SJSA1 (cell line): Measurements from ENCODE around the gene GALNT11. TPM values are rescaled to one million over a fixed set of nuclear protein-coding genes. Genes with fewer than 3 reads are reported as not detected.
"Not testable (repeated sequence)": the region's sequence is repeated elsewhere in the genome, so short reads cannot be mapped to it uniquely, and the experiment has no call there.

Experiments used
- DNase-seq, 2 experiments: peaks; one replicate each; pipeline ENCODE4 v3.0.0-alpha.2; 2015 to 2020; ENCODE audit warnings: low spot score in 2 of 2, low read depth in 1 of 2
- H3K27ac ChIP-seq: fragments of 250-450 bp; sonication (Bioruptor Pico); 2 replicates; pipeline ENCODE4 v1.5.1; 2020; ENCODE audit warnings: mild to moderate bottlenecking, moderate library complexity
- H3K27me3 ChIP-seq: fragments of 250-450 bp; sonication (Bioruptor Pico); replicated peaks from 2 replicates; pipeline ENCODE4 v1.5.1; 2020; ENCODE audit warnings: mild to moderate bottlenecking, moderate library complexity
- H3K36me3 ChIP-seq: fragments of 250-450 bp; sonication (Bioruptor Pico); 2 replicates; pipeline ENCODE4 v1.5.1; 2020; ENCODE audit warnings: mild to moderate bottlenecking
- H3K4me1 ChIP-seq: fragments of 250-450 bp; sonication (Bioruptor Pico); replicated peaks from 2 replicates; pipeline ENCODE4 v1.6.1; 2021; ENCODE audit warnings: mild to moderate bottlenecking
- H3K4me3 ChIP-seq: fragments of 250-450 bp; sonication (Bioruptor Pico); 2 replicates; pipeline ENCODE4 v1.5.1; 2020; ENCODE audit warnings: mild to moderate bottlenecking
- H3K9me3 ChIP-seq: fragments of 250-450 bp; sonication (Bioruptor Pico); replicated peaks from 2 replicates; pipeline ENCODE4 v1.5.1; 2020; ENCODE audit warnings: mild to moderate bottlenecking
- total RNA-seq: library from RNA; depleted of rRNA; stranded (reverse); fragments of >200 nt; shearing (Covaris generic); gene quantifications from 2 replicates; pipeline ENCODE4 v1.2.3, GENCODE V29; 2014

The GALNT11 gene
- total RNA-seq, 1 experiment from 2014 or later: 48.8 TPM

GRCh38 chr7:152013974-152014373 is 11.5 kb upstream of the GALNT11 start:
- no peaks in the 10 kb centered on the region for H3K27me3 ChIP-seq
- H3K36me3 ChIP-seq: no peaks in the 10 kb centered on the region
- H3K27ac ChIP-seq: no peak overlapping the region
- H3K4me3 ChIP-seq: no peak overlapping the region
- no peaks in the 10 kb centered on the region for H3K9me3 ChIP-seq
- no peaks in the 10 kb centered on the region for H3K4me1 ChIP-seq
- no peak for DNase-seq

- no peak overlapping the region for H3K4me3 ChIP-seq
- H3K4me1 ChIP-seq: no peaks in the 10 kb centered on the region
- H3K36me3 ChIP-seq: no peaks in the 10 kb centered on the region
- no peaks in the 10 kb centered on the region for H3K9me3 ChIP-seq
- DNase-seq: no peak
- no peaks in the 10 kb centered on the region for H3K27me3 ChIP-seq
- H3K27ac ChIP-seq: no peak overlapping the region
Observed at GRCh38 chr7:152014722-152015121, 10.8 kb upstream of the GALNT11 start.

GRCh38 chr7:152015600-152015999 is 9.9 kb upstream of the GALNT11 start:
- DNase-seq: no peak
- Histone ChIP-seq H3K36me3 (no peaks in the 10 kb centered on the region), H3K27ac (no peak overlapping the region)

GRCh38 chr7:152016947-152017346 is 8.5 kb upstream of the GALNT11 start:
- H3K27ac ChIP-seq: no peak overlapping the region
- no peak for DNase-seq
- no peaks in the 10 kb centered on the region for H3K36me3 ChIP-seq
- no peak overlapping the region for H3K4me3 ChIP-seq
- H3K4me1 ChIP-seq: no peaks in the 10 kb centered on the region
- H3K27me3 ChIP-seq: no peaks in the 10 kb centered on the region
- no peaks in the 10 kb centered on the region for H3K9me3 ChIP-seq

More at GRCh38 chr7:152015600-152015999, 9.9 kb upstream of the GALNT11 start:
- no peaks in the 10 kb centered on the region for H3K4me1 ChIP-seq
- H3K4me3 ChIP-seq: no peak overlapping the region
- H3K27me3 ChIP-seq: no peaks in the 10 kb centered on the region
- no peaks in the 10 kb centered on the region for H3K9me3 ChIP-seq

- not testable (repeated sequence) for H3K9me3 ChIP-seq, H3K27me3 ChIP-seq, H3K27ac ChIP-seq, DNase-seq, H3K4me3 ChIP-seq, H3K36me3 ChIP-seq, H3K4me1 ChIP-seq
Observed at GRCh38 chr7:152017683-152018082, 7.8 kb upstream of the GALNT11 start.

GRCh38 chr7:152021740-152022139 is 3.7 kb upstream of the GALNT11 start:
- not testable (repeated sequence) for H3K27me3 ChIP-seq, H3K9me3 ChIP-seq, H3K36me3 ChIP-seq, DNase-seq, H3K4me3 ChIP-seq, H3K27ac ChIP-seq
- H3K4me1 ChIP-seq: peaks cover 11% of the 10 kb centered on the region

GRCh38 chr7:152025937-152026890 is 740 bp downstream of the GALNT11 start:
- Histone ChIP-seq H3K4me3 (peak overlapping the region; percentile 89), H3K9me3 (no peaks in the 10 kb centered on the region; the same call in 1 of the 2 replicates), H3K27ac (peak overlapping the region; percentile 69), H3K4me1 (peaks cover 11% of the 10 kb centered on the region), H3K27me3 (no peaks in the 10 kb centered on the region), H3K36me3 (peaks cover 26% of the 10 kb centered on the region)
- DNase-seq: peak in 1 of 2 experiments; percentile 15

- not testable (repeated sequence) for DNase-seq, H3K27ac ChIP-seq, H3K4me3 ChIP-seq, H3K27me3 ChIP-seq, H3K9me3 ChIP-seq
- peaks cover 11% of the 10 kb centered on the region for H3K4me1 ChIP-seq
- H3K36me3 ChIP-seq: peaks cover 26% of the 10 kb centered on the region
Observed at GRCh38 chr7:152027491-152028365, 2.3 kb downstream of the GALNT11 start.

- DNase-seq, H3K27ac ChIP-seq, H3K27me3 ChIP-seq, H3K9me3 ChIP-seq, H3K4me3 ChIP-seq: not testable (repeated sequence)
- Histone ChIP-seq H3K36me3 (peaks cover 26% of the 10 kb centered on the region), H3K4me1 (peaks cover 11% of the 10 kb centered on the region)
Observed at GRCh38 chr7:152030059-152030458, 4.6 kb downstream of the GALNT11 start.

GRCh38 chr7:152030639-152031038 is 5.2 kb downstream of the GALNT11 start:
- not testable (repeated sequence) for H3K27me3 ChIP-seq, H3K4me1 ChIP-seq, H3K4me3 ChIP-seq, DNase-seq, H3K9me3 ChIP-seq, H3K27ac ChIP-seq
- H3K36me3 ChIP-seq: peaks cover 25% of the 10 kb centered on the region

GRCh38 chr7:152035817-152036216 is 10.3 kb downstream of the GALNT11 start:
- DNase-seq: no peak
- Histone ChIP-seq H3K4me3 (no peak overlapping the region), H3K9me3 (peaks cover 12% of the 10 kb centered on the region; the same call in 1 of the 2 replicates), H3K36me3 (no peaks in the 10 kb centered on the region), H3K27me3 (no peaks in the 10 kb centered on the region), H3K4me1 (no peaks in the 10 kb centered on the region), H3K27ac (no peak overlapping the region)

- H3K27me3 ChIP-seq, H3K4me3 ChIP-seq, DNase-seq, H3K36me3 ChIP-seq, H3K4me1 ChIP-seq, H3K27ac ChIP-seq: not testable (repeated sequence)
- H3K9me3 ChIP-seq: peaks cover 12% of the 10 kb centered on the region; the same call in 1 of the 2 replicates
Observed at GRCh38 chr7:152038410-152038809, 12.9 kb downstream of the GALNT11 start.

GRCh38 chr7:152043086-152043485 is 17.6 kb downstream of the GALNT11 start:
- H3K27ac ChIP-seq, H3K4me3 ChIP-seq, DNase-seq, H3K4me1 ChIP-seq, H3K36me3 ChIP-seq, H3K9me3 ChIP-seq, H3K27me3 ChIP-seq: not testable (repeated sequence)

GRCh38 chr7:152044909-152045308 is 19.4 kb downstream of the GALNT11 start:
- DNase-seq, H3K4me3 ChIP-seq, H3K9me3 ChIP-seq, H3K36me3 ChIP-seq, H3K4me1 ChIP-seq, H3K27me3 ChIP-seq, H3K27ac ChIP-seq: not testable (repeated sequence)
